DLD1 (cell line): Measurements from ENCODE around the gene RAB40AL.
"Not testable (repeated sequence)": the region's sequence is repeated elsewhere in the genome, so short reads cannot be mapped to it uniquely, and the experiment has no call there.

Experiments
- in situ Hi-C: cut with HindIII; loops from 2 replicates; pipeline ENCODE4 v1.10.0; 2017; ENCODE audit warnings: low sequenced_read_pairs

Gene RAB40AL, protein sequence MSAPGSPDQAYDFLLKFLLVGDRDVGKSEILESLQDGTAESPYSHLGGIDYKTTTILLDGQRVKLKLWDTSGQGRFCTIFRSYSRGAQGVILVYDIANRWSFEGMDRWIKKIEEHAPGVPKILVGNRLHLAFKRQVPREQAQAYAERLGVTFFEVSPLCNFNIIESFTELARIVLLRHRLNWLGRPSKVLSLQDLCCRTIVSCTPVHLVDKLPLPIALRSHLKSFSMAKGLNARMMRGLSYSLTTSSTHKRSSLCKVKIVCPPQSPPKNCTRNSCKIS

GRCh38 chrX:102936972-102937371 lies at the start of gene RAB40AL:
Gene RAB40AL (plus strand): TSS chrX:102937272. CDS start chrX:102937319, 47 bp downstream.
- in situ Hi-C loops = not testable (repeated sequence)

GRCh38 chrX:102887687-102888086 lies 49.4 kb upstream of the RAB40AL start:
- in situ Hi-C loops = no loop called here

DNA sequence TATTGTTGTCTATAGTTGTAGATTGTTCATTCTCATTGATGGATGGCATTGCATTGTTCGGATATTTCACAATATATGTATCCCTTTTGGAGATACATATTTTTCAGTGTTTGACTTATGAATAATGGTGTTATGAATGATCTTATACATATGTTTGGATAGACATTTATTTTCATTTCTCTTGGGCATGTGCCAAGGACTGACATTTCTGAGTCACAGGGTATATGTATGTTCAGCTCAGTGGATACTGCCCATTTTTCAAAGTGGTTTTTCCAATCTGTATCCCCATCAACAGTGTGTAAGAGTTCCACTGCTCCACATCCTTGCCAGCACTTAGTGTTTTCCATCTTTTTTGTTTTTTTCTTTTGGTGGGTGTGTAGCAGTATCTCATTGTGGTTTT lies 45.0 kb upstream of the RAB40AL start:
- in situ Hi-C loops = no loop called here

GRCh38 chrX:102899940-102900916 lies 36.8 kb upstream of the RAB40AL start:
- in situ Hi-C loops = no loop called here

GRCh38 chrX:102902355-102902754 lies 34.7 kb upstream of the RAB40AL start:
- in situ Hi-C loops = no loop called here

GRCh38 chrX:102930990-102931756 lies 5.9 kb upstream of the RAB40AL start:
- in situ Hi-C loops = no loop called here

DNA sequence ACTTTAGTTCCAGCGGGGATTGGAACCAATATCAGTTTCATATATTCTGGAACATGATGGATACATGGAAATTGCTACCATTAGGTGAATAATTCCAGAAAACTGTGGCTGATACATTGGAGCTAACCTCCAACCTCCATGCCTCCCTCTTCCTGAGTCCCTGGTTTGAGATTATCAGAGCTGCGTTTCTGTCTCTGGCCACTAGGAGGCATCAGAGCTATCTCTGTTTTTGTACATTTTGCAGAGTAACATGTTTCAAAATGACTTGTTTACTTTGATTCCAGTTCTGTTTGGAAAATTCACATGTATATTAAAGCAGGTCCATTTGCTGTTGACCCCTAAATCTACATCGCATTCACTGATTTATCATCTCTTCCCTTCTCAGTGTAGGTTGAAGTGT lies 2.4 kb upstream of the RAB40AL start:
- in situ Hi-C loops = no loop called here

GRCh38 chrX:102950908-102951866 lies 14.1 kb downstream of the RAB40AL start:
- in situ Hi-C loops = no loop called here

DNA sequence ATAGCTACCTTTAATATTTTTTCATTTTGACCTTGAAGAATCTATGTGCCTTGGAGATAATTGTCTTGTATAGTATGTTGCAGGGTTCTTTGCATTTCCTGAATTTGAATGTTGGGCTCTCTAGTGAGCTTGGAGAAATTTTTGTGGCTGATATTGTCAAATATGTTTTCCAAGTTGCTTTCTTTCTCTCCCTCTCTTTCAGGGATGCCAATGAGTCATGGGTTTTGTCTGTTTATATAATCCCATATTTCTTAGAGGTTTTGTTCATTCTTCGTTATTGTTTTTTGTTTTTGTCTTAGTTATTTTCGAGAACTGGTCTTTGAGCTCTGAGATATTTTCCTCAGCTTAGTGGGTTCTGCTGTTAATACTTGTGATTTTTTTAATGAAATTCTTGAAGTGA lies 20.7 kb downstream of the RAB40AL start:
- in situ Hi-C loops = no loop called here

DNA sequence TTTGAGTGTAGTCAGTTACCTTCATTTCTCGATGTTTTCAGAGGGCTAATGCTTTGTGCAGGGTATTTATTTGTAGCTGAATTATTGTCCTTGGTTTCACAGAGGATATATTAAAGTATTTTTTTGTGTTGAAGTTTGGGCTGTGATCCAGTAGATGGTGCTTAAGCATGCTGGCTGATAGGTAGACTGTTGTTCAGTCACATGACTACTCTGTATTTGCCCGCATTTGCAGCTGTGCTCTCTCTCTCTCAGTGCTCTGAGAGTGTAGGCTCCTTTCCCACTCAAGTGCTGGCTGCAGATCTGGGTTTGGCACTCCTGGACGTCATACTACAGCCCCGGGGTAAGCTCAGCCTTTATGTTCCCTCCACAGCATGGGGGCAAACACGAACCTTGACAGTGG lies 21.7 kb downstream of the RAB40AL start:
- in situ Hi-C loops = no loop called here

GRCh38 chrX:102959471-102959870 lies 22.4 kb downstream of the RAB40AL start:
- in situ Hi-C loops = no loop called here

GRCh38 chrX:102963955-102964354 lies 26.9 kb downstream of the RAB40AL start:
- in situ Hi-C loops = no loop called here

- in situ Hi-C loops = no loop called here
Measured at GRCh38 chrX:102964940-102965339, 27.9 kb downstream of the RAB40AL start.

DNA sequence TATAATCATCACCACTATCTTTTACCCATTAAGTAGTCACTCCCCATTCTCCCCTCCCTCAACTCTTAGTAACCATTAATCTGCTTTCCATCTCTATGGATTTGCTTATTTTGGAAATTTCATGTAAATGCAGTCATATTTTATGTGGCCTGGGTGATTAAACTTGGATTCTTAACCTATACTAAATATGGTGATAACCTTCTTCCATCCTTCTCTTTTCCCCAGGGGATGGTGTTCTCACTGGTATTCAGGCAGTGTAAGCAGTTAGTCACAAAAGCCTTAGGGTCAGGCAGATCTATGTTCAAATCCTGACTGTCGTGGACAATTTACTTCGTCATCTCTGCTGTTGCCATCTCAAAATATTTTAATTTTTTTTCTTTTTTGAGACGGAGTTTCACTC lies 29.6 kb downstream of the RAB40AL start:
- in situ Hi-C loops = no loop called here

DNA sequence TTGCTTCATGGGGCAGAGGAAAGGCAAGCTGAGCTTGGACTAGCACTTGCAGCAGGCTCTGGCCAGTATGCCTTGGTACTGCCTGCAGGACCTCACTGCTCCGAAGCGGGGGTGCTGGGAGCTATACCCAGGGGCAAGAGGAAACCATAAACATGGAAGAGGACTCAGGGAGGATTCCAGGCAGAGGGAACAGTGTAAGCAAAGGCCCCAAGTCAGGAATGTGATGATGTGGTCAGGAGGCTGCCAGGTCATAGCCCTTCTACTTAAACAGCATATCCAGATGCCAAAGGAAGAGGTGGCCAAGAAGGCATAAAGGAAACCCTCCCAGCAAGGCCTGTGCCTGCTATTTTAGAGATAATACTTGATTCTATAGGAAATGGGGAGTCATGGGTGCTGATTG lies 31.1 kb downstream of the RAB40AL start:
- in situ Hi-C loops = no loop called here

GRCh38 chrX:102971536-102971935 lies 34.5 kb downstream of the RAB40AL start:
- in situ Hi-C loops = not testable (repeated sequence)

DNA sequence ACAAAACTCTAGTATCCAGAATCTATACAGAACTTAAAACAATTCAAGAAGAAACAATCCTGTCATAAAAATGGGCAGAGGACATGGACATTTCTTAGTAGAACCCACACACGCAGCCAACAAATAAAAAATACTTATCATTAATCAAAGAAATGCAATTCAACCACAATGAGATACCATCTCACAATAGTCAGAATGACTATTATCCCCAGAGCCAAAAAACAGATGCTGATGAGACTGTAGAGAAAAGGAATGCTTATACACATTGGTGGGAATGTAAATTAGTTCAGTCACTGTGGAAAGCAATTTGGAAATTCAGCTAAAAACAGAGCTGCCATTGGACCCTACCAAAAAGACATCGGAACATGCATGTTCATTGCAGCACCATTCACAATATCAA lies 37.9 kb downstream of the RAB40AL start:
- in situ Hi-C loops = no loop called here

- in situ Hi-C loops = no loop called here
Measured at GRCh38 chrX:102976286-102976685, 39.2 kb downstream of the RAB40AL start.

- in situ Hi-C loops = no loop called here
Measured at GRCh38 chrX:102976793-102977495, 39.9 kb downstream of the RAB40AL start.
